ENCODE data around the gene TARP.

TARP gene

GRCh38 chr7:38215735-38216670 lies 57.4 kb downstream of the TARP start:
- peak; percentile 47 for DNase-seq (ENCODE audit: low read depth)

- no peak for DNase-seq (ENCODE audit: low read depth)
Measured at GRCh38 chr7:38215115-38215514, 58.3 kb downstream of the TARP start.

GRCh38 chr7:38211940-38212339 lies 61.5 kb downstream of the TARP start:
- DNase-seq (ENCODE audit: low read depth), result no peak

GRCh38 chr7:38211486-38211885 lies 62.0 kb downstream of the TARP start:
- no peak for DNase-seq (ENCODE audit: low read depth)
